ENCODE measurements around the gene TSC22D2.

DNA sequence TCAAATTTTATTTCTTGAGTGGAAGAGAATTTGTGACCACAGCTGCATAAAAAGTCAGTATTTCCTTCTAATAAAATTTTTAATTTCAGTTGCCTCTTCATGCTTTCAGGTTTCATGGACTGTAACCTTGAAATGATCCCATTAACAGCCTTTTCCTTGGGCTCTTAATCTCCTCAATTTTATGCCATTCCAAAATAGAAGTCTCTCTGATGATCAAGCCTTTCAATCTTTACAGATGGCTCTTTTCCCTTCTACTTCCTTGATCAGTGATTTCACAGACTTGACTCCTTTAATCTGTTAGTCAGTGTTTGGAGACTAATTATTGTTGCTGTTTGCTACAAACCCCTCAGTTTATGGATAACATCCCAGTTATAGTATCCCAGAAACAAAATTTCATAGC, 11.9 kb downstream of the TSC22D2 start:
- TF ChIP-seq, protein P1, sequence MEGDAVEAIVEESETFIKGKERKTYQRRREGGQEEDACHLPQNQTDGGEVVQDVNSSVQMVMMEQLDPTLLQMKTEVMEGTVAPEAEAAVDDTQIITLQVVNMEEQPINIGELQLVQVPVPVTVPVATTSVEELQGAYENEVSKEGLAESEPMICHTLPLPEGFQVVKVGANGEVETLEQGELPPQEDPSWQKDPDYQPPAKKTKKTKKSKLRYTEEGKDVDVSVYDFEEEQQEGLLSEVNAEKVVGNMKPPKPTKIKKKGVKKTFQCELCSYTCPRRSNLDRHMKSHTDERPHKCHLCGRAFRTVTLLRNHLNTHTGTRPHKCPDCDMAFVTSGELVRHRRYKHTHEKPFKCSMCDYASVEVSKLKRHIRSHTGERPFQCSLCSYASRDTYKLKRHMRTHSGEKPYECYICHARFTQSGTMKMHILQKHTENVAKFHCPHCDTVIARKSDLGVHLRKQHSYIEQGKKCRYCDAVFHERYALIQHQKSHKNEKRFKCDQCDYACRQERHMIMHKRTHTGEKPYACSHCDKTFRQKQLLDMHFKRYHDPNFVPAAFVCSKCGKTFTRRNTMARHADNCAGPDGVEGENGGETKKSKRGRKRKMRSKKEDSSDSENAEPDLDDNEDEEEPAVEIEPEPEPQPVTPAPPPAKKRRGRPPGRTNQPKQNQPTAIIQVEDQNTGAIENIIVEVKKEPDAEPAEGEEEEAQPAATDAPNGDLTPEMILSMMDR (IDR thresholded peaks at IDR 0.05): no peak
- TF ChIP-seq POLR2A (IDR thresholded peaks at IDR 0.05) (no peak), EP300 (IDR thresholded peaks at IDR 0.05; ENCODE audit: low read depth) (no peak), POLR2AphosphoS5 (IDR thresholded peaks at IDR 0.05) (no peak)
